Measurements from ENCODE around the gene LCP1. TPM values are rescaled to one million over a fixed set of nuclear protein-coding genes. Genes with fewer than 3 reads are reported as not detected.

LCP1 gene
- total RNA-seq, 1 donor from 2014 or later, result not detected

- DNase-seq (ENCODE audit: extremely low spot score, unreplicated experiment), result no peak
- Mint-ChIP-seq H3K4me1 (ENCODE audit: unreplicated experiment) (no peaks in the 10 kb centered on the region), H3K9me3 (ENCODE audit: unreplicated experiment) (no peaks in the 10 kb centered on the region), H3K27ac (ENCODE audit: unreplicated experiment) (no peak overlapping the region), H3K36me3 (ENCODE audit: unreplicated experiment) (no peaks in the 10 kb centered on the region), H3K27me3 (ENCODE audit: unreplicated experiment) (peaks cover 7% of the 10 kb centered on the region), H3K4me3 (ENCODE audit: unreplicated experiment) (no peak overlapping the region)
- no peak for TF ChIP-seq CTCF (IDR thresholded peaks at IDR 0.05)
Measured at GRCh38 chr13:46181377-46181839, 569 bp downstream of the LCP1 start.

GRCh38 chr13:46179969-46180763 lies 1.8 kb downstream of the LCP1 start:
- Mint-ChIP-seq H3K9me3 (ENCODE audit: unreplicated experiment) (no peaks in the 10 kb centered on the region), H3K4me3 (ENCODE audit: unreplicated experiment) (no peak overlapping the region), H3K4me1 (ENCODE audit: unreplicated experiment) (no peaks in the 10 kb centered on the region), H3K27ac (ENCODE audit: unreplicated experiment) (no peak overlapping the region), H3K27me3 (ENCODE audit: unreplicated experiment) (peaks cover 14% of the 10 kb centered on the region), H3K36me3 (ENCODE audit: unreplicated experiment) (no peaks in the 10 kb centered on the region)
- no peak for TF ChIP-seq CTCF (IDR thresholded peaks at IDR 0.05)
- DNase-seq (ENCODE audit: extremely low spot score, unreplicated experiment), result no peak

GRCh38 chr13:46179491-46179908 lies 2.5 kb downstream of the LCP1 start:
- DNase-seq (ENCODE audit: extremely low spot score, unreplicated experiment), result no peak
- H3K4me3 Mint-ChIP-seq (ENCODE audit: unreplicated experiment), result no peak overlapping the region
- no peaks in the 10 kb centered on the region for H3K36me3 Mint-ChIP-seq (ENCODE audit: unreplicated experiment)
- no peaks in the 10 kb centered on the region for H3K4me1 Mint-ChIP-seq (ENCODE audit: unreplicated experiment)
- H3K9me3 Mint-ChIP-seq (ENCODE audit: unreplicated experiment), result no peaks in the 10 kb centered on the region
- TF ChIP-seq CTCF (IDR thresholded peaks at IDR 0.05), result no peak
- peaks cover 15% of the 10 kb centered on the region for H3K27me3 Mint-ChIP-seq (ENCODE audit: unreplicated experiment)
- H3K27ac Mint-ChIP-seq (ENCODE audit: unreplicated experiment), result no peak overlapping the region

- H3K27me3 Mint-ChIP-seq (ENCODE audit: unreplicated experiment), result peaks cover 15% of the 10 kb centered on the region
- no peaks in the 10 kb centered on the region for H3K4me1 Mint-ChIP-seq (ENCODE audit: unreplicated experiment)
- no peaks in the 10 kb centered on the region for H3K36me3 Mint-ChIP-seq (ENCODE audit: unreplicated experiment)
- no peak for TF ChIP-seq CTCF (IDR thresholded peaks at IDR 0.05)
- no peak for DNase-seq (ENCODE audit: extremely low spot score, unreplicated experiment)
- no peaks in the 10 kb centered on the region for H3K9me3 Mint-ChIP-seq (ENCODE audit: unreplicated experiment)
- no peak overlapping the region for H3K27ac Mint-ChIP-seq (ENCODE audit: unreplicated experiment)
- no peak overlapping the region for H3K4me3 Mint-ChIP-seq (ENCODE audit: unreplicated experiment)
Measured at GRCh38 chr13:46178821-46179220, 3.2 kb downstream of the LCP1 start.

- DNase-seq (ENCODE audit: extremely low spot score, unreplicated experiment), result no peak
- Mint-ChIP-seq H3K9me3 (ENCODE audit: unreplicated experiment) (no peaks in the 10 kb centered on the region), H3K4me1 (ENCODE audit: unreplicated experiment) (no peaks in the 10 kb centered on the region), H3K36me3 (ENCODE audit: unreplicated experiment) (no peaks in the 10 kb centered on the region), H3K4me3 (ENCODE audit: unreplicated experiment) (no peak overlapping the region), H3K27me3 (ENCODE audit: unreplicated experiment) (peaks cover 15% of the 10 kb centered on the region), H3K27ac (ENCODE audit: unreplicated experiment) (no peak overlapping the region)
- TF ChIP-seq CTCF (IDR thresholded peaks at IDR 0.05), result no peak
Measured at GRCh38 chr13:46178143-46178542, 3.8 kb downstream of the LCP1 start.
